Upper lobe of left lung (tissue), 6 donors: Measurements from ENCODE around the gene CAMK2G. TPM values are rescaled to one million over a fixed set of nuclear protein-coding genes. Genes with fewer than 3 reads are reported as not detected.
A peak's percentile ranks its signal among the peaks of the same experiment; 100 is the strongest.
"Not testable (repeated sequence)": the region's sequence is repeated elsewhere in the genome, so short reads cannot be mapped to it uniquely, and the experiment has no call there.

Experiments
- ATAC-seq, 2 donors: fragments of 200-7000 bp; cut with Tn5 transposase; one replicate each; pipeline ENCODE4 v1.9.1; 2022; ENCODE audit warnings: mild to moderate bottlenecking in 2 of 2, moderate library complexity in 2 of 2; ENCODE audit not compliant: low FRiP score in 2 of 2
- DNase-seq, 2 donors: peaks; one replicate each; pipeline ENCODE4 v3.0.0-alpha.2; 2019 to 2020
- H3K27ac ChIP-seq, 4 donors: fragments of 200-600 bp; sonication (generic); one replicate each; pipeline ENCODE4 v1.5.1; 2016 to 2019
- H3K27me3 ChIP-seq, 4 donors: fragments of 200-600 bp; sonication (generic); one replicate each; pipeline ENCODE4 v1.5.1; 2017 to 2019
- H3K36me3 ChIP-seq, 4 donors: fragments of 200-600 bp; sonication (generic); one replicate each; pipeline ENCODE4 v1.5.1; 2016 to 2019
- H3K4me1 ChIP-seq, 4 donors: fragments of 200-600 bp; sonication (generic); one replicate each; pipeline ENCODE4 v1.5.1; 2018 to 2019
- H3K4me3 ChIP-seq, 4 donors: fragments of 200-600 bp; sonication (generic); one replicate each; pipeline ENCODE4 v1.5.1; 2017 to 2019; ENCODE audit warnings: mild to moderate bottlenecking in 2 of 4, moderate library complexity in 1 of 4
- H3K9me3 ChIP-seq, 4 donors: fragments of 200-600 bp; sonication (generic); one replicate each; pipeline ENCODE4 v1.5.1; 2018 to 2019
- EP300 ChIP-seq, 4 donors: sonication (generic); formaldehyde crosslinking; IDR thresholded peaks; one replicate each; pipeline ENCODE4 v1.5.1; 2017; ENCODE audit warnings: antibody characterized with exemption in 4 of 4, control low read depth in 2 of 4
- POLR2A ChIP-seq, 4 donors: fragments of 450-650 bp; IDR thresholded peaks; one replicate each; pipeline ENCODE4 v1.5.1; 2016 to 2017; ENCODE audit warnings: antibody characterized with exemption in 4 of 4, mild to moderate bottlenecking in 2 of 4
- POLR2AphosphoS5 ChIP-seq, 2 donors: sonication (generic); formaldehyde crosslinking; IDR thresholded peaks; one replicate each; pipeline ENCODE4 v1.5.1; 2017; ENCODE audit warnings: antibody characterized with exemption in 2 of 2
- WGBS, 2 donors: methylation state at CpG; one replicate each; pipeline ENCODE4 v1.1.5; 2017 to 2018; 5-methylcytosine and 5-hydroxymethylcytosine counted together
- total RNA-seq, 6 donors: library from RNA; depleted of rRNA in 4 of 6; stranded (reverse); fragments of >200 nt in 4 of 6; gene quantifications; one replicate each; pipeline versions ENCODE4 v1.1.0 to v1.2.1, GENCODE V29; 2016 to 2021
- TF ChIP-seq, protein P1 (sequence below), 6 experiments: fragments of 450-650 bp in 4 of 6; fragments of 200-600 bp in 2 of 6; sonication (generic) in 2 of 6; IDR thresholded peaks; one replicate each; pipeline ENCODE4 v1.5.1; 2016 to 2019; ENCODE audit warnings: antibody characterized with exemption in 6 of 6
- donor health status: DM: no; HTN: no; CAD: no; lungs with moderate emphysema.
- donor health status: DM: no; HTN: yes; CAD: no; lungs with severe emphysema.

CAMK2G gene
- total RNA-seq, 6 donors from 2014 or later: 25.7 to 52.3 (median 43.0) TPM

DNA sequence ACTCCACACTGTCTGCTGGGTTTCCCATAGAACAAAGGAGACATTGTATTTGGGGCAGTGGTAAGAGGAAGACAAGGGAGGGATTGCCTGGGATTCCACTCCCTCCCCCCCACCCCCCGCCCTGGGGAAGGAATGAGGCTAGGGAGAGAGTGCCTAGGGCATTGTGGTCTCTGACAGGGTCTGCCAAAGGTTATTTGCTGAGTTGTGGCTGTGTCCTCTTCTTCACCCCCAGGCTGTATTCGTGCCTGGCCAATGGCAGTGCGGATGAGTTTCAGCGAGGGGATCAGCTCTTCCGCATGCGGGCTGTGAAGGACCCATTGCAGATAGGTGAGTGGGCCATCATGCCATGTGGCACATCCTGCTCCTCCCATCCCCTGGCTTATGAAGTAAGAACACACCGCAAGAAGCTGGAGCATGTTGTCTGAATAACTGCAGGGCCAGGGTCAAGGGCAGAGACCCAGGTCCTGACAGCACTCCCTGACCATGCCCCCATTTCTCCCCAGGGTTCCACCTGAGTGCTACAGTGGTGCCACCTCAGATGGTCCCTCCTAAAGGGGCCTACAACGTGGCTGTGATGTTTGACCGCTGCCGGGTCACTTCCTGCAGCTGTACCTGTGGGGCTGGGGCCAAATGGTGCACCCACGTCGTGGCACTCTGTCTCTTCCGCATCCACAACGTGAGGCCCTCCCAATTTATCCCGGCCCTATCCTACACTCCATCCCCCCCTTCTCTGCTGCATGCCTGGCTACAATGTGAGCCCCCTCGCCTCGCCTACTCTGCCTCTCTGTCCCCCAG lies 85.3 kb downstream of the CAMK2G start:
- Histone ChIP-seq H3K9me3 (no peaks in the 10 kb centered on the region), H3K4me1 (peaks cover 26 to 31% (median 28%) of the 10 kb centered on the region in 4 donors), H3K36me3 (peaks cover 41 to 56% (median 54%) of the 10 kb centered on the region in 4 donors), H3K27me3 (no peaks in the 10 kb centered on the region), H3K4me3 (no peak overlapping the region), H3K27ac (no peak overlapping the region)
- no peak for TF ChIP-seq POLR2AphosphoS5 (IDR thresholded peaks at IDR 0.05)
- no peak for TF ChIP-seq EP300 (IDR thresholded peaks at IDR 0.05)
- no peak for TF ChIP-seq POLR2A (IDR thresholded peaks at IDR 0.05)
- TF ChIP-seq, protein P1, sequence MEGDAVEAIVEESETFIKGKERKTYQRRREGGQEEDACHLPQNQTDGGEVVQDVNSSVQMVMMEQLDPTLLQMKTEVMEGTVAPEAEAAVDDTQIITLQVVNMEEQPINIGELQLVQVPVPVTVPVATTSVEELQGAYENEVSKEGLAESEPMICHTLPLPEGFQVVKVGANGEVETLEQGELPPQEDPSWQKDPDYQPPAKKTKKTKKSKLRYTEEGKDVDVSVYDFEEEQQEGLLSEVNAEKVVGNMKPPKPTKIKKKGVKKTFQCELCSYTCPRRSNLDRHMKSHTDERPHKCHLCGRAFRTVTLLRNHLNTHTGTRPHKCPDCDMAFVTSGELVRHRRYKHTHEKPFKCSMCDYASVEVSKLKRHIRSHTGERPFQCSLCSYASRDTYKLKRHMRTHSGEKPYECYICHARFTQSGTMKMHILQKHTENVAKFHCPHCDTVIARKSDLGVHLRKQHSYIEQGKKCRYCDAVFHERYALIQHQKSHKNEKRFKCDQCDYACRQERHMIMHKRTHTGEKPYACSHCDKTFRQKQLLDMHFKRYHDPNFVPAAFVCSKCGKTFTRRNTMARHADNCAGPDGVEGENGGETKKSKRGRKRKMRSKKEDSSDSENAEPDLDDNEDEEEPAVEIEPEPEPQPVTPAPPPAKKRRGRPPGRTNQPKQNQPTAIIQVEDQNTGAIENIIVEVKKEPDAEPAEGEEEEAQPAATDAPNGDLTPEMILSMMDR (IDR thresholded peaks at IDR 0.05): no peak
- no peak for DNase-seq
- WGBS, 2 donors: 91 to 92% methylated on average over 17 of the region's 17 CpGs
- ATAC-seq: no peak

DNA sequence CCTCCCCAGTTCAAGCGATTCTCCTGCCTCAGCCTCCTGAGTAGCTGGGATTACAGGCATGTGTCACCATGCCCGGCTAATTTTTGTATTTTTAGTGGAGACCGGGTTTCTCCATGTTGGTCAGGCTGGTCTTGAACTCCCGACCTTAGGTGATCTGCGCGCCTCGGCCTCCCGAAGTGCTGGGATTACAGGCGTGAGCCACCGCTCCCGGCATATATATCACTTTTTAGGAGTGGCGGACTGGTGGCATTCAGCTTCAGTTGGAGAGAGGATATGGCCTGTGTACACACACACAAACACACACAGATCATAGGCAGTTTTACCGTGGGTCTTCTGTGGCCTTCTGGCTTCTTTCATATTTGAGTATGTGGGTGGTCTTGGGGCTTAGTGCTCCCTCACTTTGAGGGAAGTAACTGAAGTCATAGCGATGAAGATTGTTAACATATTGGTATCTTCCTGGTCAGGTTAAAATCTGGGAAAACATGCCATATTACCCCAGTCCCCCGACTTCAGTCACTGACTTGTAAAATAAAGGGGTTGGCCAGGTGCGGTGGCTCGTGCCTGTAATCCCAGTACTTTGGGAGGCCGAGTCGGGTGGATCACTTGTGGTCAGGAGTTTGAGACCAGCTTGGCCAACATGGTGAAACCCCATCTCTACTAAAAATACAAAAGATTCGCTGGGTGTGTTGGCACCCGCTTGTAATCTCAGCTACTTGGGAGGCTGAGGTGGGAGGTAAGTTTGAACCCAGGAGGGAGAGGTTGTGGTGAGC lies 87.1 kb downstream of the CAMK2G start:
- WGBS, 2 donors: 92 to 94% methylated on average over 17 to 21 of the region's 21 CpGs
- Histone ChIP-seq H3K4me1 (peaks cover 35 to 45% (median 38%) of the 10 kb centered on the region in 4 donors), H3K4me3 (peak overlapping the region in 3 of 4 donors; percentile 70 to 99 (median 84)), H3K27ac (peak overlapping the region in 1 of 4 donors; percentile 92), H3K36me3 (peaks cover 31 to 37% (median 35%) of the 10 kb centered on the region in 4 donors)
- H3K9me3 ChIP-seq, DNase-seq, H3K27me3 ChIP-seq, ATAC-seq: not testable (repeated sequence)

DNA sequence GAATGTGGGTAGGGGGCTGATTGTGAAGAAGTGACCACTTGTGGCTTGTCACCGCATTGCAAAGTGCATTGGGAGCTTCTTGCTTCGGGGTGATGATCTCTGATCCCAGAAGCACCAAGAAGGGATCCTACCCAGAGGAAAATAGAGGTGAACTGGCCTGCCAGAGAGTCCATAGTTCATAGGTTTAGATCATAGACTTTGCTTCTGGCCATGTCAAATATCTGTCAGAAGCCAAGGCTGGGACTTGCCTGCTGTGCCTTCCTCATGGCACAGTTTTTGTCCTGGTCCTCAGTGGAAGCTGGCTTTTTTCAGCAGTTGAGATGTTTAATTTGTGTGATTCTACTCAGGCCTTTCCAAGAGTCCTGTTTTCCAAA lies 87.9 kb downstream of the CAMK2G start:
- peaks cover 24 to 30% (median 28%) of the 10 kb centered on the region in 4 donors for H3K36me3 ChIP-seq
- DNase-seq: no peak
- WGBS, 2 donors: 3 to 5% methylated on average over 2 of the region's 2 CpGs
- no peaks in the 10 kb centered on the region for H3K9me3 ChIP-seq
- peak overlapping the region; percentile 70 to 99 (median 85) for H3K4me3 ChIP-seq
- peak overlapping the region; percentile 90 to 96 (median 92) for H3K27ac ChIP-seq
- ATAC-seq: no peak
- peaks cover 35 to 47% (median 39%) of the 10 kb centered on the region in 4 donors for H3K4me1 ChIP-seq
- no peaks in the 10 kb centered on the region for H3K27me3 ChIP-seq
- TF ChIP-seq POLR2A (IDR thresholded peaks at IDR 0.05) (no peak), POLR2AphosphoS5 (IDR thresholded peaks at IDR 0.05) (no peak), EP300 (IDR thresholded peaks at IDR 0.05) (no peak)
- TF ChIP-seq, protein P1 (IDR thresholded peaks at IDR 0.05): no peak

DNA sequence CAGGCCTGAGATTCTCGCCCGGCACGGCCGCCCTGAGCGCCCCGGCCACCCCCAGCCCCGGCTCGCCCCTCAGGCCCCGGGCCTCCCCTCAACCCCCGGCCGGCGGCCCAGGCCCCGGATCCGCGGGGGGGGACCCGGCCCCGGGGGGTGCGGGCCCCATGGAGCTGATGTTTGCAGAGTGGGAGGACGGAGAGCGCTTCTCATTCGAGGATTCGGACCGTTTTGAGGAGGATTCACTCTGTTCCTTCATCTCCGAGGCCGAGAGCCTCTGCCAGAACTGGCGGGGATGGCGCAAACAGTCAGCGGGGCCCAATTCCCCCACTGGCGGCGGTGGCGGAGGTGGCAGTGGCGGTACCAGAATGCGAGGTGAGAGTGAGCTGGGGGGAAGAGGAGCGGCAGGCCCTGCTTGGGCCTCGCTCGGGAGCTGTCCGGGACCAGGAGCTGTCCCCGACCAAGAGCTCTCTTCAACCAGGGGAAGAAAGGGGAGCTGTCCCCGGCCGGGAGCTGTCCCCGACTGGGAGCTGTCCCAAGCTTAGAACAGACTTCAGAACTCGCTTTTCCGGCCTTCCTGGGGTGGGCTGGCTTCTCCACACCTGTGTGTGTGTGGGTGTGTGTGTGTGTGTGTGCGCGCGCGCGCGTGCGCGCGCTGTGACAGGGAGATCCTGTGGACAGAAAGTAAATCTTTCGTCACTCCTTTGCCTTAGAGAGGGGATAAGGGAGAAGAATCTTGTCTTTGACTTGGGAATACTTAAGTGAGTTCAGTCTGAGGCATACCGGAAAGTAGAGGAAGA lies 88.4 kb downstream of the CAMK2G start:
- ATAC-seq: peak; percentile 3 to 60
- no peak for TF ChIP-seq POLR2AphosphoS5 (IDR thresholded peaks at IDR 0.05)
- TF ChIP-seq EP300 (IDR thresholded peaks at IDR 0.05): no peak
- TF ChIP-seq, protein P1 (IDR thresholded peaks at IDR 0.05): no peak
- no peak for TF ChIP-seq POLR2A (IDR thresholded peaks at IDR 0.05)
- 1% methylated on average over 15 to 38 of the region's 54 CpGs for WGBS, 2 donors

More for the DNA sequence above, 88.4 kb downstream of the CAMK2G start:
- peak; percentile 69 to 92 for DNase-seq
- H3K27me3 ChIP-seq: no peaks in the 10 kb centered on the region
- peaks cover 18 to 24% (median 22%) of the 10 kb centered on the region in 4 donors for H3K36me3 ChIP-seq
- H3K9me3 ChIP-seq: no peaks in the 10 kb centered on the region
- peak overlapping the region; percentile 70 to 99 (median 85) for H3K4me3 ChIP-seq
- H3K27ac ChIP-seq: peak overlapping the region; percentile 90 to 96 (median 92)
- peaks cover 39 to 52% (median 43%) of the 10 kb centered on the region in 4 donors for H3K4me1 ChIP-seq
